Fibroblast of the conjunctiva (primary cell): ENCODE data around the gene MLLT1.
A peak's percentile ranks its signal among the peaks of the same experiment; 100 is the strongest.

Experiments
- DNase-seq: peaks from one replicate; pipeline ENCODE4 v3.0.0-alpha.2; 2010; ENCODE audit warnings: low read depth

MLLT1 gene

DNA sequence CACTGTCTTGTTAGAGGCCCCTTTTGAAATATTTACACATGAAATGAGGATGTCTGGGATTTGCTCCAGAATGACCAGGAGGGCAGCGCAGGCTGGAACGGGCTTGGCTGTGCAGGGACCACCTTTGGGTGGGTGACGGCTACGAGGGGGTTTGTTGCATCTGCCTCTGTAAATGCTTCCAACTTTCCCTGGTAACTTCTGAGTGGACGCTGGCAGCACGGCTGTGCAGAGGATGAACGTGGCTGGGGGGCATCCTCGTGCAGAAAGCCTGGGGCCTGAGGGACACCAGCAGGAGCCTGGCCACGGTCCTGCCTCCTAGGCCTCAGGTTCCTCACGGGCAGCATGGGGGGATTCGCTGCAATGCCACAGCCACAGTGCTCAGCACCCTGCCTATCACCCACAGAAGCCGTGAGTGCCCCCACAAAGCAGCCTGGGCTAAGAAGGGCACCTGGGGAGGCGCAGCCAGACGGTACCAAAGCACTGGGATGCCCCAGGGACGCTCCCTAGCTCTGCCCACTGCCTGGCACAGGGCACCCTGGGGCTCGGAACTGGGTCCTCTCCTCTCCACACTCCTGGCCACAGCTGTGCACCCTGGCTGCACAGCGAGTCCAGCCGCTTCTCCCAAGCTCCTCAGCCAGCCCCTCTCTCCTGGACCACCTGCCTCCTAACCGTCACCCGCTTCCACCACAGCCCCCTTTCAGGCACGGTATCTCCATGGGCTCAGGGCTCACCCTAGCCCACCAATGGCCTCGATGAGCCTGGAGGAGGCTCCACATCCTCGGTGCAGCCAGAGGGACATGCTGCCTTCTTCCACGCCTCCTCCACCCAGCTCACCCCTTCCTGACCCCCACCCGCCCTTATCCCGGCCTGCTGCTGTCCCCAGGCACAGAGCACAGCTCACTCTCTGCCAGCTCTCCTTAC lies 44.5 kb downstream of the MLLT1 start:
- no peak for DNase-seq

DNA sequence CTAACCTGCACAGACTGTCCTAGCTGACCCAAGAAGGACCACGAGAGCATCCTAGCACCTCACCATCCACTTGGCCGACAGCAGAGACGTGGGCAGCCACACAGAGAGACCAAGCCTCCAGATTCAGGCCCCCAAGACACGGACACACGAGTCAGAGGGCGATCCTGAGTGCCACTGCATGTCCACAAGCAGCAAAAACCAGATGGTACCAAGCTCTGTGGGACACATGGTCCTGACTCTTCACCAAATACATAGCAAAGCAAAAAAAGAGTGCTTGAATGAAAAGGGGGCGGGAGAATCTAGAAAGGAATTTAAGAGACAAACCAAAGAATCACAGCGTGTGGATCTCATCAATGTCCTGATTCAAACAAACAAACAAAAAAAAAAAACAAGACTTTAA lies 45.2 kb downstream of the MLLT1 start:
- no peak for DNase-seq

DNA sequence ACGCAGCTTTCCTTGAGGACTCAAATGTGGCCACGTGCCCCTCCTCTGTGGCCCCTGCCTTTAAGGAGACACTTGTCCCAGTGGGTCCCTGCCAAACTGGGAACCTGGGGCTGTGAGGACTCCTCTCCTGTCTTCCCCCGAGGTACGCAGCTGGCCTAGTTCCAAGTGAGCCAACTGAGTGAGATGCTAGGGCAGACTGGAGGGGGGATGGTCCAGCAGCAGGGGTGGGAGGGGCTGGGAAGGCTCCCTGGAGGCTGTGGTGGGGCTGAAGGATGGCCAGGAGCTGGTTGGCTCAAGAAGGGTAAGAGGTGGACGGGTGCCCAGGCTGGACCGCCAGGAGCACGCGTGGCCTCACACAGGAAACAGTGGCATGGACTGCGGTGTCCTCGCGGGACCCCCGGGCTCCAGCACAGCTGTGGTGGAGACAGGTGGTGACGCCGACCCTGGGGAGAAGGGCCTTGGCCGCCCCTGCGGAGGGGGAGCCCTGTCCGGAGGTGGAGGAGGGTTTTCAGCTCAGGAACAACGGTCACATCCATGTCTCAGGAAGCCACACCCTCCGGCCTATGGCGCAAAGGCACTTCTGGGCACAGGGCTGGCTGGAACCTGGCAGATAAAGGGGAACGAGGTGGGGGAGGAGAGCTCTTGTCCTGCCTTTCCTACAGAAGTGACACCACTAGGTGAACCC lies 45.8 kb downstream of the MLLT1 start:
- DNase-seq = no peak

DNA sequence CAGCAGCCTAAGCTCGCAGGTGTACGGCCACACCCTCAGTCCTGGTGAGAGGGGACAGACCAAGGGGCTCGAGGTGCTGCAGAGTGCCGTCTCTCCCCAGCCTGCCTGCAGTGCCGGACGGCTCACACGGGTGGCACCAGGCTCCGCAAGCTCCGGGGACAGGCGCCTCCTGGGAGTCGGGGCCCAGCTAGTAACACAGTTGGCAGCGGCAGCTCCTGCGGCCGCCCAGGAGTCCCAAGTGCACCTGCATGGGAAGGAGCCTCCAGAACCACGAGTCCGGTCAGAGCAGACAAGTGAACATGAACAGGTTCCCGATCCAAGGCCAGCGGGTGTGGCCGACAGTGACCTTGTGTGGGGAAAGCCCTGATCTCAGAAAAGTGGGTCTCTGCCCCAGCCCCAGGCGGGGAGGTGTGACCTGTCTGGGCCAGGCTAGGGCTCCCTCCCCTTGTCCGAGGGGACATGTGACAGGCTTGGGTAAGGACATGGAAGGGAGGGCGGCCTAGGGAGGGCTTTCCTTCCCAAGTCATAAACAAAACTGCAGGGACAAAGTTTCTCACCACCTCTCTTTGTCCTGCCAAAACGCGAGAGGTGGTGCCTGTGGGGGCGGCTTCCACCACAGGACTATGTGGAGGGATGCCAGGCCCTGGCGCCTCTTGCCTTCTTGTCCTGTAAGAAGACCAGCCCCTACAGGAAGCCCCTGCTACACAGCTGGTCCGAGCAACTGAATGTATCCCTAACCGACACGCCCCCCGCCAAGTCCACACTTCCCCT lies 46.5 kb downstream of the MLLT1 start:
- no peak for DNase-seq

DNA sequence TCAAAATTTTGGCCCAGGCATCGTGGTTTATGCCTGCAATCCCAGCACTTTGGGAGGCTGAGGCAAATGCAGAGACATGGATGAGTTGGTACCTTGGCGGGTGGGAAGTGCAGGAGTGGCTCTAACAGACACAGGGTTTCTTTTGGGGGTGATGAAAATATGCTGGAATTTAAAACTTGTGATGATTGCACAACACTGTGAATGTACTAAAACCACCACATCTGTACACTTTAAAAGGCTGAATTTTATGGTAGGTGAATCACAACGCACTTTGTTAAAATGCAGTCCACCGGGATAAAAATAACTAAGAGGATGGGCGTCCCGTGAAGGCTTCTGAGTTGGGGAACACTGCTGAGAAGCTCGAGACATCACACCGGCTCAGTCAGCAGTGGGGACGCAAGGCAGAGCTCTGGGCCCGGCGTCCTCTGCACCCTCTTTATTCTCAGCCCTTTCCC lies 47.1 kb downstream of the MLLT1 start:
- peak; percentile 49 for DNase-seq

DNA sequence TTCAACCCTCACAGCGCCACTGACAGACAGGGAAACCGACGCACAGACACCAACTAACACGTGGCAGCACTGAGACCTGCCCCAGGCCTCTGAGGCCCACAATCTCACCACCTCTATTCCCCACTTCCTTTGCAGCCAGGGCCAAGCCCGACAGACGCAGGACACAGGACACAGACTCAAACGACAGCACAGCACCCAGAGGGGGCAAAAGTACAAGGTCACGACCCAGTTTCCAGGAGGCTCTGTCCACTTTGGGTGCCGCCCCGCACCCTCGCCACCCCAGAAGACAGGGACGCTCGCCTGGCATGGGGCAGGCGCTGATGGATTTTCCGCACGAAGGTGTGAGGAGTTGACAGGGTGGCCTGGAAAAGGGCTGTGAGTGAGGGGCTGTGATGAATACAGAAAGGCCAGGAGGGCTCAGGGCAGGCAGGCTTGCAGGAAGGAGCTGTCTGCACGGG lies 48.8 kb downstream of the MLLT1 start:
- DNase-seq = no peak

DNA sequence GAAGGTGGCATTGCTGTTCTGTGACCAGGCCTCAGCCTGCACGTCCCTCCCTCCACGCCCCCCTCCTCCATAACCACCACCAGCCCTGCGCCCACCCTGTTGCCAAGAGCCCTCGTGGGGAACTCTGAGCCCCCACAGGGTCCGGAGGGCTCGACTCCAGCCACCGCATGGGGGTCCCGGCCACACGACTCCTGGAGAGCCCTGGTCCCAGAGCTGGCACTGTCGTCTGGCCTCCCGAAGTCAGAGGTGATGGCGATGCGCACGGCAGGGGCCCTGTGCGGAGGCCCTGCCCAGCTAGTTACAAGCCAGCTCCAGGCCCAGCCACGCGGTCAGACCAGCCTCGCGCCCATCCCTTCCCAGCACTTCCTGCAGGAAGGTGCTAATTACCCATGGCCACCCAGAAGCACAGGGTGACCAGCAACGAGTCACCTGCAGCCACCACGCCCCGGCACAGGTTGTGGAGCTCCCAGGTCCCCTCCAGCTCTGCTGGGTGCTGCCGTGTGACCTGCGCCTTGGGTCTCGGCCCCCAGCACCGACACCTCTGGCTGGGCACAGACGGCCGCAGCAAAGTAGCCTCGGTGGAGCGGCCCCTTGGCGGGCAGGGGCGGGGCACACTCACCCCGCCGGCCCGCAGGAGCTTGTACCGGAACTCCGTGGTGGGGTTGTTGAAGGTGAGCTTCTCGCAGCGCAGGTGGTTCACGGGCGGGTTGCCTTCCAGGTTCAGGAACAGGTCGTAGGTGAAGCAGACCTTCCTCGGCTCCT lies 49.6 kb downstream of the MLLT1 start:
- no peak for DNase-seq

DNA sequence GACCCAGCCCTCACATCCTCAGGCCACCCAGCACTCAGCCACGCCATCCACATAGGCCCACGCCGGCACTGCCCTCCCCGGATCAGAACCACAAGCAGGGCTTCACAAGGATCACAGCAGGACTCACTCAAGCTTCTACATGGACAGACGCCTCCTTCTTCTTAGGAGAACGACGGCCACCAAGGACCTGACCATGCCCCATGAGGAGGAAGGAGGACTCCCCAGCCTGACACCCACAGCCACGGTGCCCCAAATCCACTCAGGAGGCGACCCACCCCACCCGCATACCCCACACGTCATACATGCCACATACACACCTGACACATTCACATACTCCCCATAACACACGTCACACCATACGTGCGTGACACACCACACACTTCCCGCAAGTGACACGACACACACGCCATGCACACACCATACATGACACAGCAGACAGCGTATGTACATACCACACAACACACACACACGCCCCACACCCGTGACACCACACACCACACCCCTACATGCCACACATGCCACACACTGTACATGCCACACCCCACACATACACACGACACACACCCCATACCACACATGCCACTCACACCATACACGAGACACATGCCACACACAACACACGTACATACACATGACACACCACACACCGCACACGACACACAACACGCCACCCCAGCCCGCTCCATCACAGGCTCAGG lies 50.4 kb downstream of the MLLT1 start:
- DNase-seq = no peak

DNA sequence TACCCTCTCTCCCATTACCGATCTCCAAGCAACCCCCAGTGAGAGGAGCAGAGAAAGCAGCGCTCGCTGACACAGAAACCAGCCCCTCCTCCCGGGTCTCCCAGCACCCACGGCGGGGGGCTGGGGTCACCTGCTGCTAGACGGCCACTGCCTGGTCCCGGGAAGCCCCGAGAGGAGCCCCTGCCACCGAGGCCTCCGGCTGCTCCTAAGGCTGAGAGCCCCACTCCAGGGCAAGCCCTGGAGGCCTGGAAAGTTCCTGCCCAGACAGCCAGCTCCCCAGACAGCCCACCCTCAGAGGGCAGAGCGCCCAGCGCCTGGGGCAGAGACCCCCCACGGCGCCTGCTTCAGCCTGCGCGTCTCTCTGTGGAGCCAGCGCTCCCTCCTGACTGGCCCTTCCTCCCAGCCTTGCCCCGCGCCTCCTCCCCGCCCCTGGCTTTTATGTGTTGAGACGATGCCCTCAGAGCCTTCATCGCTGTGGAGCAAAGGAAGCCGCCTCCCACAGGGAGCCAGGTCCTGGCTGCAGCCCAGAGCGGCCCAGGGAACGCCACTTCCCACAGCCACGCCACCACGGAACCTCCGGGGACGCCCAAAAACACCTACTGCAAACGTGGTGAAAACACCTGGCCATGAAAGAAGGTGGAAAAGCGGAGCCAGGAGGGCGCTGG lies 51.1 kb downstream of the MLLT1 start:
- no peak for DNase-seq

DNA sequence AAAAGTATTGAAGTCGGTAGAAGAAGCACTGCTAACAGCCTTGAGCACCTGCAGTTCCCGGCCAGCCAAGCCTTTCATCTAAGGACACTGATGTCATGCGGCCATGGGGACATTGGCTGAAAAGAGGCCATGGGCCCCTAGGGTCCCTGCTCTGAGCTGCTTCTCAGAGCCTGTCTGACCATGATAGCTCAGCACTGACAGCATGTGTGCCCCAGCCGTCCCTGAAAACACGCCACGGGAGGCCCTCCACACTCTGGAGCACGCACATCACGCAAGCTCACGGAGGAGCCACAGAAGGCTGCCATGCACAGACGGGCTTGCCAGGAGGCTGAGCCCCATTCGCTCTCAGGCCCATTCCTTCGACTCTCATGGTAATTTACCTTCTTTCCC lies 51.8 kb downstream of the MLLT1 start:
- DNase-seq = no peak

DNA sequence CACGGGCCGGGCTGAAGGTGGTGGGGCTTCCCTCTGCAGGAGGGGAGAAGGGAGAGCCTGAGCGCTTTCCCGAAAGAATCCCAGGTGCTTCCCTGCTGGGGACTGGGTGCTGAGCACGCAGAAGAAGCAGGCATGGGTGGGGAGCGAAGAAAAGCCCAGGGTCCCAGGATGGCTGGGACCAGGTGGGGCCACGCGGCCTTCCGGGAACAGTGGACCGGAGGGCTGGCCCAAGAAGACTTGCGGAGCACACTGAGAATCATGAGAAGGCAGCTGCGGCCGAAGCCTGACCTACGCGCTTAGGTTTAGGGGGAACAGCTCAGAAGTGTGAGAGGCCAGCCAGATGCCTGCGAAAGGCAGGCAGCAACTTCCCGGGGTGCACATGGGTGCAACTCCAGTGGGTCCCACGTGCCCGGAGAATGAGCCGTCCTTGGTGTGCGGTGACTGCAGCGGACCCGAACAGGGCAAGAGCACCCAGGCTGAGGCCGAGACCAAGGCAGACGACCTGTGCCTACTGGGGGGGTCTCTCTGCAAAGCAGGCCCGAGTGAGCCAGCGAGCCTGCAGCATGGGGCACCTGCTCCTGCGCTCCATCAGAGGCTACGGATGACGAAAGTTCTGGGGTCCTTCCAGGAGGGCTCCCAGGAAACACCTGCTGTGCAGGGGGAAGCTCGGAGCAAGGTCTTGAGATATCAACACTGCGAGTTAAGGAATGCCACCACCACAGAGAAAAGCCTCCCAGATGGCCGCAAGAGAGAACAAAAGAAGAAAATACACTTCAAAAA lies 52.4 kb downstream of the MLLT1 start:
- DNase-seq = no peak

DNA sequence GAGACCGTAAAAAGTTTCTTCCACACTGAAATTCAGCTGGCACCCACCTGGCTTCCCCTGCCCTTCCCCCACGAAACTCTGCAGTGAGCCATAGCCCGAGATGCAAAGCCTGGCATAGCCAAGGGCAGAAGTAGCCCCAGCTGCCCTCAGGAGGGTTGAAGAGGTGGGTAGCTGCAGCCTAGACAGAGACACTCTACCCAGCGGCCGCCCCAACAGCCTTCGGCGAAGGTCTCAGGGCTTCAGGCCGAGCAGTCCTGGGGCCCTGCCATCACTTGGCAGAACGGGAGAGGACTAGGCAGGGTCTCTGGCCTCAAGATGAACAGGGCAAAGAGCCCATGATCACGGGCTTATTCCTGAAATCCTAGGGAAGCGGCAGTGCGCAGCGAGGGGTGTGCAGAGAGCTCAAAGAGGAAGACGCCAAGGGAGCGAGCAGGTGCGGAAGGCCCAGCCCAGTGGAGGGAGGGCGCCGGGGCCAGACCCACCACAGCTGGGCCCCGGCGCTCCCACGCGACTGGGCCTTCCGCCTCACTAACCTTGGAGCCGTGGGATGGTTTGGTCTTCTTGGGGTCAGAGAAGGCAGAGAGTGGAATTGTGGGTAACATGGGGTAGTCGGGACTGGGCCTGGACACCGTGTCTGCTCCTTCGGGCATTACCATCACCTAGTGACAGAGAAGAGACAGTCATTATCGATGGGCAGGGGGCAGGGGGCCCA lies 53.2 kb downstream of the MLLT1 start:
- DNase-seq = no peak

DNA sequence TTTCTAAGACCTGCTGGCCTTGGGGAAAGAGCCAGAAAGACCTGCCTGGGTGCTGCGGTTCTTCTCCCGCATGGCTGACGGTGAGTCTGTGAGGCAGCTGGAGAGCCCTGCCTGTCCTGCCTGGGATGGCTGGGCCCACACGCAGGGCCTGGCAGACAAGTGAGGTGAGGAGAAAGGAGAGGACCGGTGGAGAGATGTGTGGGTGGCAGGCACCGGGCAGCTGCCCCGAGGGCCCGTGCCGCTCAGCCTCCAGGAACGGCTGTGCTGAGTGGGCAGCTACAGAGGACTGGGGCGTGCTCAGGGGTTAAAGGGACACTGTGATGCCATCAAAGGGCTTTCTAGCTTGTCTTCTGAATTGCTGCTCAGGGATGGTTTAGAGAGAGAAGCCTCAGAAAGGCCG lies 53.8 kb downstream of the MLLT1 start:
- no peak for DNase-seq

DNA sequence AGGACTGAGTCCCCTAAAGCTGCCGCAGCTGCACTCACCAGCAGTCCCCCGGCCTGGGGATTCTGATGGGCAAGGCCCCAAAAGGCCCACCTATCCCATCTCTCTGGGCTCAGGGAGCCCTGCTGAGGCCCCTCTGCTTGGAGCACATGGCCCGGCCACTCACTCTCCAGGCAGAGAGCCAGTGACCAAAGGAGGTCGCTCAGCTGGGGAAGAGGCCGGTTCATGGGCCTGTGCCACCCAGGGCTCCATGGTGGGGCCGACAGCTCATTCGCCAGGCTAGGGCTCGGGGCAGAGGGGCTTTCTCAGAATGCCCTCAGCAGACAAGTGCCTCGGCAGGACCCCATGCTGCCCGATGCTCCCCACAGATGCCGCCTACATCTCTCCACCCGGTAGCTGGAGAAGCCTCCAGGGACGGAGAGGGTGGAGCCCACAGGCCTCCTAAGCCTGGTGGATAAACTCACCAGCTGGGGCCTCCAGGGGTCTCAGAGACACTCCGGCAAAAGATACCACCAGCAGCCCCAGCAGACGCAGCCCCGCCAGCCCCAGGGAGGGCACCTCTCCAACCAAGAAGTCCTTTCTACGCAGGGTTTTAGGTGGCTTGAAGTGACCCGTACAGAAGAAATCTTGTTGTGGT lies 54.4 kb downstream of the MLLT1 start:
- DNase-seq = no peak

DNA sequence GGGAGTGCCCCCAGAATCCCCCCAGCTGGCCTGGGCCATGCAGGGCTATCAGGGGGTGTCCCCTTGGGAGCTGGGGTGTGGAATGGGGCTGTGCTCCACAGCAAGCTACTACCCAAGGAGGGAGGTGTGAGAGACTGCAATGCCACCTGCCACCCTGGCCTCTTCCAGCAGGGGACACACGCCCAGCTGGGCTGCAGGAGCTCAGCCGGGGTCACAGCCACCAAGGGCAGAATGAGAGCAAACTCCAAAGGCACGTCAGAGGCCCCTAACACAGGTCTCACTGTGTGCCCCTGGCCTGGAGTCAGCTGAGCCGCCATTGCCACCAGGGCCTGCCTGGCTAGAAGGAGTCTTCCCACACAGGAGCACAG lies 55.5 kb downstream of the MLLT1 start:
- DNase-seq = no peak

DNA sequence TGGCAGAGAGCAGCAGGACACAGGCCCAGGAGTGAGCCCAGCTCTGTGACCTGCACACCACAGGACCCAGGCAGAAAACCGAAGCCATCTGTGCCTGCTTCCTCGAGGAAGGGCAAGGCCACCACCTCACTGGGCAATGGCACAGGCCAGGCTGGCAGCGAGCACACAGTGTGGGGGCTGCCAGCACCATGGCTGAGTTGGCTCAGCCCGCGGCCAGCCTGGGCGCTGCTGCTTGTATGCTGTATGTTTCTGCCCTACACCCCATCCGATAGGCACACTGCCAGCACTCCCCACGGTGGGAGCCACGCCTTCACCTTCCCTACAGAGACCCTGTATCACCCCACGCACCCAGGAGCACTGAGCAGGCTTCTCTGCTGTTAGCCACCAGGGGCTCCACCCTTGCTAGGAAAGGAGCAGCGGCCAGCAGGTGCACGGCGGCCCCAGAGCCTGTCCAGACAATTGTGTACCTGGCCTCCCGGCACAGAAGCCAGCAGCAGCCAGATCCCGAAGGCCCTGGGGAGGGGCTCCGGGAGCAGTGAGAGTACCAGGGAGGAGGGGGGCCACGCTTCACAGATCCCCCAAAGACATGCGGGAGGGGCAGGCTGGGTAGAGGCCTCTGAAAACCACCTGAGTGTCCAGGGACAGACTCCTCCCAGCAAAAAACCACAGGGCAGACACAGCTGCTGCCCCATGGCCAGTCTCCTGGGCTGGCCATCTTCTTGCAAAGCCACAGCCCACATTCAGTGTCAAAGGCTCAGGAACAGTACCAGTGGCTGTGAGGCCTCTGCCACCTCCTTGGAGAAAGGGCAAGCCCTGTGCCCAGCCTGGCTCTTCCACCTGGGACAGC lies 56.1 kb downstream of the MLLT1 start:
- DNase-seq = no peak

DNA sequence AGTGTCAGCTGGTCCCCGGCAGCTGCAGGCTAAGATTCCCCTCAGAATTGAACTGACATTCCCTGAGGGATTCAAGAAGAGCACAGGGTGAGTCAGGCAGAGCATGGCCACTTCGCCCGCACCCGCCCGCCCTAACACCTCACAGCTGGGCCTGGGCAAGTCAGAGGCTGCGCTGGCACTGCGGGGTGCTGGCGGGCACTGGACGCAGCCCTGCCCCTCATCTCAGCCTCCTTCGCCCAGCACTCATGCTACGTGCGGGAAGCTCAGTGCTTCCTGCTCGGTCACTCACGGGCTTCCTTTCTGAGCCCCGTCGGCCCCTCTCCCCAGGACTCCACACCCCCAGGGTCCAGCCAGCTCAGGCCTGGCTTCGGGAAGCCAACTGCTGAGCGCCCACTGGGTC lies 56.9 kb downstream of the MLLT1 start:
- DNase-seq = no peak
